ENCODE results near the gene GALNT15. TPM values are rescaled to one million over a fixed set of nuclear protein-coding genes. Genes with fewer than 3 reads are reported as not detected.

Gene GALNT15
- total and polyA plus RNA-seq, 2 of the 4 experiments (the other 2 are of a cell fraction) = 12.8 to 19.7 TPM

DNA sequence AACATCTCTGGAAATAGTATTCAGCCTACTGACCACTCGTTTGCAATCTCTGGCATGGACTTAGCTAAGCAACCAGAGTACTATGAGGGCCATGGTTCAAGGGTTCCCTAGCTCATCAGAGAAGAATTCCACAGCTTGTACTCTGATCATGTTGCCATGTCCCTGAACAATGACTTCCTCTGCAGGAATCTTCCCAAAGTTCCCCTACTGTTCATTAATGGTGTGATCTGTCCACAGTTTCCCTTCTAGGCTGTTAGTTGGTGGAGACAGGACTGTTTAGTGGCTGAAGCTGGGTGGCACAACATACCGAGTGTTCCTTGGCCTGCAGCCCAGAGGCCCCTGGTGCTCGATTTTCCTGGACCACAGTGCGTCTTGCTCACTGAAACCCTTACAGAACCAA, 44.4 kb upstream of the GALNT15 start:
- Histone ChIP-seq H2BK120ac (ENCODE audit: low read depth, low read length) (peak overlapping the region; percentile 95), H3K9ac (ENCODE audit: low read depth, low read length) (0 out of 2 replicates have a peak overlapping the region, but pooled peaks have one; percentile 10), H3K27ac (ENCODE audit: insufficient read depth, low read length) (peak overlapping the region; percentile 81), H3K4me1 (ENCODE audit: control insufficient read depth, insufficient read depth, low read length) (peaks cover 32% of the 10 kb centered on the region), H3K4me3 (ENCODE audit: insufficient read depth, low read depth, low read length) (no peak overlapping the region), H3K79me1 (ENCODE audit: low read depth in 1 of 2, low read length in 2 of 2) (no peaks in the 10 kb centered on the region), H3K9me1 (ENCODE audit: insufficient read depth, low read length) (peaks cover 12% of the 10 kb centered on the region; the same call in 1 of the 2 replicates), H4K8ac (ENCODE audit: low read depth in 2 of 2, low read length in 2 of 2) (peak overlapping the region; percentile 82 to 88), H4K91ac (ENCODE audit: insufficient read depth, low read depth, low read length) (peak overlapping the region; percentile 97), H2AFZ (replicated peaks; ENCODE audit: low read length, poor library complexity) (peak overlapping the region; percentile 84), H3K56ac (ENCODE audit: extremely low read depth, insufficient read depth, low read length) (peak overlapping the region; percentile 55), H3K23ac (ENCODE audit: low read depth, low read length) (peak overlapping the region; percentile 50), H4K5ac (ENCODE audit: low read depth, low read length) (peak overlapping the region; percentile 66), H3K36me3 (ENCODE audit: control insufficient read depth, insufficient read depth, low read length) (no peaks in the 10 kb centered on the region), H2AK5ac (ENCODE audit: low read depth, low read length) (peak overlapping the region; percentile 46), H3K9me3 (ENCODE audit: control insufficient read depth, insufficient read depth, low read length) (peaks cover 2% of the 10 kb centered on the region; the same call in 1 of the 2 replicates), H3K27me3 (ENCODE audit: control insufficient read depth, insufficient read depth, low read length) (no peaks in the 10 kb centered on the region), H3K18ac (ENCODE audit: low read depth, low read length) (peak overlapping the region; percentile 65), H3K4ac (ENCODE audit: low read depth, low read length) (peak overlapping the region; percentile 89), H2AK9ac (replicated peaks; ENCODE audit: low read depth, low read length, poor library complexity) (peak overlapping the region; percentile 62), H3K4me2 (ENCODE audit: low read depth, low read length) (peak overlapping the region; percentile 0; the same call in 1 of the 2 replicates), H2BK15ac (ENCODE audit: low read depth, low read length) (peak overlapping the region; percentile 56), H3K14ac (replicated peaks; ENCODE audit: low read depth, low read length) (peak overlapping the region; percentile 93), H2BK5ac (ENCODE audit: low read depth, low read length, poor library complexity, severe bottlenecking) (peak overlapping the region; percentile 99), H4K20me1 (ENCODE audit: insufficient read depth, low read length) (no peaks in the 10 kb centered on the region), H2BK20ac (ENCODE audit: low read depth, low read length) (peak overlapping the region; percentile 94)
- BruUV-seq (replicated peaks) = no TSS peak
- intact Hi-C loops (cut with micrococcal nuclease) = no loop called here
- TF ChIP-seq SMC3 (IDR thresholded peaks at IDR 0.05; ENCODE audit: low read depth, low read length) (no peak), MXI1 (IDR thresholded peaks at IDR 0.05; ENCODE audit: borderline replicate concordance, low read depth, low read length) (no peak), FOS (IDR thresholded peaks at IDR 0.05; ENCODE audit: low read depth, low read length) (0 out of 2 replicates have a peak, but pooled peaks have one; percentile 15), MAZ (IDR thresholded peaks at IDR 0.05; ENCODE audit: borderline replicate concordance, low read depth, low read length) (no peak), RCOR1 (IDR thresholded peaks at IDR 0.05; ENCODE audit: insufficient replicate concordance, low read length) (no peak), CEBPB (IDR thresholded peaks at IDR 0.05; ENCODE audit: low read depth, low read length) (peak; percentile 29; the same call in 1 of the 2 replicates), POLR2A (IDR thresholded peaks at IDR 0.05; ENCODE audit: low read depth, low read length) (no peak), RAD21 (IDR thresholded peaks at IDR 0.05; ENCODE audit: low read length) (peak; percentile 7; the same call in 1 of the 2 replicates), BHLHE40 (IDR thresholded peaks at IDR 0.05; ENCODE audit: low read depth, low read length) (no peak)
- TF ChIP-seq, protein P1, sequence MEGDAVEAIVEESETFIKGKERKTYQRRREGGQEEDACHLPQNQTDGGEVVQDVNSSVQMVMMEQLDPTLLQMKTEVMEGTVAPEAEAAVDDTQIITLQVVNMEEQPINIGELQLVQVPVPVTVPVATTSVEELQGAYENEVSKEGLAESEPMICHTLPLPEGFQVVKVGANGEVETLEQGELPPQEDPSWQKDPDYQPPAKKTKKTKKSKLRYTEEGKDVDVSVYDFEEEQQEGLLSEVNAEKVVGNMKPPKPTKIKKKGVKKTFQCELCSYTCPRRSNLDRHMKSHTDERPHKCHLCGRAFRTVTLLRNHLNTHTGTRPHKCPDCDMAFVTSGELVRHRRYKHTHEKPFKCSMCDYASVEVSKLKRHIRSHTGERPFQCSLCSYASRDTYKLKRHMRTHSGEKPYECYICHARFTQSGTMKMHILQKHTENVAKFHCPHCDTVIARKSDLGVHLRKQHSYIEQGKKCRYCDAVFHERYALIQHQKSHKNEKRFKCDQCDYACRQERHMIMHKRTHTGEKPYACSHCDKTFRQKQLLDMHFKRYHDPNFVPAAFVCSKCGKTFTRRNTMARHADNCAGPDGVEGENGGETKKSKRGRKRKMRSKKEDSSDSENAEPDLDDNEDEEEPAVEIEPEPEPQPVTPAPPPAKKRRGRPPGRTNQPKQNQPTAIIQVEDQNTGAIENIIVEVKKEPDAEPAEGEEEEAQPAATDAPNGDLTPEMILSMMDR (conservative IDR thresholded peaks at IDR 0.05; ENCODE audit: low read depth, low read length) = 0 out of 2 replicates have a peak, but pooled peaks have one; percentile 3
- TF ChIP-seq, protein P2, sequence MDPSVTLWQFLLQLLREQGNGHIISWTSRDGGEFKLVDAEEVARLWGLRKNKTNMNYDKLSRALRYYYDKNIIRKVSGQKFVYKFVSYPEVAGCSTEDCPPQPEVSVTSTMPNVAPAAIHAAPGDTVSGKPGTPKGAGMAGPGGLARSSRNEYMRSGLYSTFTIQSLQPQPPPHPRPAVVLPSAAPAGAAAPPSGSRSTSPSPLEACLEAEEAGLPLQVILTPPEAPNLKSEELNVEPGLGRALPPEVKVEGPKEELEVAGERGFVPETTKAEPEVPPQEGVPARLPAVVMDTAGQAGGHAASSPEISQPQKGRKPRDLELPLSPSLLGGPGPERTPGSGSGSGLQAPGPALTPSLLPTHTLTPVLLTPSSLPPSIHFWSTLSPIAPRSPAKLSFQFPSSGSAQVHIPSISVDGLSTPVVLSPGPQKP (IDR thresholded peaks at IDR 0.05; ENCODE audit: borderline replicate concordance, low read depth, low read length) = no peak
- DNase-seq (peak; percentile 93), ATAC-seq (ENCODE audit: low read depth) (peak; percentile 86)
- in situ Hi-C loops (cut with MboI; ENCODE audit: low sequenced_read_pairs) = no loop called here
- dilution Hi-C loops (cut with HindIII; ENCODE audit: low sequenced_read_pairs, unreplicated experiment) = no loop called here
- CTCF ChIA-PET = interaction anchor here (1.8 kb wide), 1 partner anchor 17 kb away, joined by 3 read pairs; no protein-coding TSS in a partner anchor
- WGBS, 2 experiments (ENCODE audit: extremely low coverage in 2 of 2, insufficient read length in 1 of 2) = 0% methylated on average over 1 of the region's 4 CpGs; no CpG with 5 or more reads in 1 of the 2 experiments
- POLR2A ChIA-PET (ENCODE audit: unreplicated experiment) = interaction anchor here (1.0 kb wide), 1 partner anchor 44 kb away, joined by 3 read pairs; the partner anchor contains the start of gene GALNT15
